Muscle of arm (tissue), 12 donors: ENCODE data around the gene CFAP74. TPM values are rescaled to one million over a fixed set of nuclear protein-coding genes. Genes with fewer than 3 reads are reported as not detected.
"Not testable (repeated sequence)": the region's sequence is repeated elsewhere in the genome, so short reads cannot be mapped to it uniquely, and the experiment has no call there.

ENCODE experiments used
- DNase-seq: peaks from one replicate; pipeline ENCODE4 v3.0.0-alpha.2; 2013
- polyA plus RNA-seq, 12 donors: library from polyadenylated mRNA; unstranded; fragments of 120-200 nt; gene quantifications; one replicate each; pipeline ENCODE4 v1.2.1, GENCODE V29; 2013; ENCODE audit not compliant: insufficient read length in 12 of 12

CFAP74 gene
- polyA plus RNA-seq, 12 donors: 0.07 to 0.74 (median 0.24) TPM; not detected in 2

- DNase-seq: no peak
Observed at GRCh38 chr1:1899266-1899966, 104.2 kb downstream of the CFAP74 start.

GRCh38 chr1:1898246-1898933, 105.2 kb downstream of the CFAP74 start:
- DNase-seq: no peak

- DNase-seq: no peak
Observed at GRCh38 chr1:1895456-1896336, 107.9 kb downstream of the CFAP74 start.

- no peak for DNase-seq
Observed at GRCh38 chr1:1895060-1895418, 108.5 kb downstream of the CFAP74 start.

GRCh38 chr1:1894354-1895059, 109.1 kb downstream of the CFAP74 start:
- no peak for DNase-seq

- no peak for DNase-seq
Observed at GRCh38 chr1:1893997-1894353, 109.6 kb downstream of the CFAP74 start.

GRCh38 chr1:1893291-1893985, 110.1 kb downstream of the CFAP74 start:
- DNase-seq: no peak

GRCh38 chr1:1892763-1893120, 110.8 kb downstream of the CFAP74 start:
- no peak for DNase-seq

GRCh38 chr1:1892079-1892762, 111.4 kb downstream of the CFAP74 start:
- no peak for DNase-seq

GRCh38 chr1:1891349-1892078, 112.1 kb downstream of the CFAP74 start:
- DNase-seq: peak; percentile 49

- DNase-seq: peak; percentile 89
Observed at GRCh38 chr1:1890506-1891348, 112.9 kb downstream of the CFAP74 start, which contains the start of gene GNB1. TSS of gene GNB1 (minus strand) at chr1:1891087. CDS start at chr1:1825453, 65,634 bp downstream.

GRCh38 chr1:1889847-1890505, 113.6 kb downstream of the CFAP74 start:
- no peak for DNase-seq

GRCh38 chr1:1889090-1889750, 114.4 kb downstream of the CFAP74 start:
- no peak for DNase-seq

GRCh38 chr1:1883890-1884289, 119.7 kb downstream of the CFAP74 start:
- not testable (repeated sequence) for DNase-seq

- DNase-seq: no peak
Observed at GRCh38 chr1:1883092-1883873, 120.3 kb downstream of the CFAP74 start.

- DNase-seq: no peak
Observed at GRCh38 chr1:1881727-1882126, 121.9 kb downstream of the CFAP74 start.
